GM19324 (cell line): ENCODE measurements around the gene PRKAG3.

Experiments
- ATAC-seq: cut with Tn5 transposase; IDR thresholded peaks from one replicate; pipeline ENCODE4 v1.9.1; 2021; ENCODE audit warnings: mild to moderate bottlenecking, moderate library complexity; ENCODE audit not compliant: unreplicated experiment, low FRiP score

Gene PRKAG3

GRCh38 chr2:218865396-218865795 is 33.8 kb upstream of the PRKAG3 start:
- no peak for ATAC-seq

DNA sequence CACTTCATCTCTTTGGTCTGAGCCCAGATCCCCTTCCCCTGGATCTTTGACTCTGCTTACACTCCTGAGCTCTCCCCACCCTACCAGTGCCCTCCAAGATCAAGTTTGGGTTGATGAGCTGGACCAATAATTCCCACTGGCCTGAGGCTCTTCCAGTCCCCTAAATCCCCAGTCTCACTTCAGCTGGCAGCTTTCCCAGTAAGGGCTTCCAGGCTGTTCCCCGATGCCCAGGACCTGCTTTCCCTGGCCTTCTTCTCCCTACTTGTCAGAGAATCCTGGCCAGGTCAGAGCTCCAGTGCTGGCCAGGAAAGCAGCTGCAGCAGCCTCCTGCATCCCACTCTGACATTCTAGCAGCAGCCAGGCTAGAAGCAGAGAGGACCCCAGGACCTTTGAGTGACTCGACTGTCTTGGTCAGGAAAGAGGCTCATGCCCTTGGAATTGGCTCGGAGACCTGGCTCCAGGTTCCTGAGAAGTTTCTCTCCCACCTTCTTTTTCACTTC is 31.5 kb upstream of the PRKAG3 start:
- ATAC-seq: no peak

DNA sequence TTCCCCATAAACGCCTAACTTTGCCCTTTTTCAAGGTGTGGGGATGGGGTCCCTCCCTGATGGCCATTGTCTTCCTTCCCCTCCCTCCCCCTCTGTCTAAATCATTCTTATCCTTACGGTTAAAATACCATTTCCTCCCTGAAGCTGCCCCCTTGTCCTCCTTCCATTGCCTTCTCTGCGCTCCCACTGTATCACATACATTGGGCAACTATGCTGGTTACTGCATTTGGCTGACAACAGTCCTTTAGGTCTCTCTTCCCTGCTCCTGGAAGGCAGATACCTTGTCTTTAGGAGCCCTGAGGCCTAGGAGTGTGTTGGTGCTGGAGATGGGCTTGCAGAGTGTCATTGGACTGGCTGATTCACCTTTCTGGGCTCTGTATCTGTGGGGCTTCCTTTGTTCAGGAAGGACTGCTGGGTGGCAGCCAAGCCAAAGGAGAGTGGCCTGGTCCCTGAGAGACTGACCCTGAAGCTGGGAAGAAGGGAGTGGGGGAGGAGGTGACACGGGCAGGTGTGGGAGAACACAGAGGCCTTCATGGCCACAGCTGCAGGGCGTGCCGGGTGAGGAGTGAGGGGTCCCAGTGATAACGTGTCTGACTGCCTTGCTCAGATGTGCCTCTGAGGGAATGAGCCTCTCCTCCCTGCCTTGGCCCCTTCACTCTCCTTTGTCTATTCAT is 30.2 kb upstream of the PRKAG3 start:
- ATAC-seq: no peak

- ATAC-seq: no peak
Measured at GRCh38 chr2:218860950-218861381, 29.4 kb upstream of the PRKAG3 start.

DNA sequence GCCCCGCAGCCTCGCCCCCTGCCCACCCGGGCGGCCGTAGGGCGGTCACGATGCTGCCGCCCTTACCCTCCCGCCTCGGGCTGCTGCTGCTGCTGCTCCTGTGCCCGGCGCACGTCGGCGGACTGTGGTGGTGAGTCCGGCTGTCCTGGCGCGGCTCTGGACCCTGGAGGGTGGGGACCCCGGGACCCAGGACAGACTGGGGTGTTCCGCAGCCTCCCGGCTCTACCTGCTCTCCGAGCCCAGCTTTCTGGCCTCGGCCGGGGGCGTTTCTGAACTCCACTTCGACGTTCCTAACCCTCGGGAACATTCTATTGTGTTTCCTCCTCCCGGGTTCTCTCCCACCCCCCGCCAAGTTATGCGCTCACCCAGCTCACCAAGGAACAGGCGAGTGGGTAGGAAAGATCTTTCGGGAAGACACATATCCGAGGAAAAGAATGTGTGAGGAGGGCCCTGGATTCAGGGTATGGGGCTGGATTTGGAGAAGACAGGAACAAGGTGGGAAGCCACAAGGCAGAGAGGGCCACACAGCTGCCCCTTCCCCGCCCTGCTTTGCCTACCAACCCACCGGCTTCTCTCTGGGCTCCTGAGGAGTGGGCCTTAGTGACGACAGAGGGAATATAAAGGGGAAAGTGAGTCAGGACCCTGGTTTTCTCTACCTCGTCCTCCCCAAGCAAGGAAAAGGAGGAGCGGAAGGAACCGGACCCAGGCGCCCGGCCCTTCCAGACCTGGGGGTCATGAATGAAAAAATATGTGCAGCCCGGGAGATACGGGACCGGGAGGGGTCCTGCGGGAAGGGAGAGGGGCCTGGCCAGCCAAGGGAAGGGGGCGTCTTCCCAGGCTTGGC is 28.6 kb upstream of the PRKAG3 start:
- no peak for ATAC-seq

DNA sequence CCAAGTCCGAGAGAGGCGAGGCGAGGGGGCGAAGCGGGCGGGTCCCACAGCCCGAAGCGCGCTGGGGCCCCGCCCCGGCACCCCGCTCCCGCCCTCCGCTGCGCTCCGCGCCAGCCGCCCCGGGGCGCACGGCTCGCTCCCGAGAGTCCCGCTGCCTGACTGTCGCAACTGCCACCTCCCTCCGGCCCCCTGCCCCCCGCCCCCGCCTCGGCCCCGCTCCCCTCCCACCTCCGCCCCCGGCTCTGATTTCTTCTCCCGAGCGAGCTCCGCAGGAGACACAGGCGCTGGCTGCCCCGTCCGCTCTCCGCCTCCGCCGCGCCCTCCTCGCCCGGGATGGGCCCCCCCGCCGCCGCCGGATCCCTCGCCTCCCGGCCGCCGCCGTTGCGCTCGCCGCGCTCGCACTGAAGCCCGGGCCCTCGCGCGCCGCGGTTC is 28.0 kb upstream of the PRKAG3 start, which contains the start of gene WNT6:
WNT6 (plus strand) TSS at position 250 of the 432 bp plus-strand sequence. CDS start 233 bp downstream, outside the sequence.
- no peak for ATAC-seq

- no peak for ATAC-seq
Measured at GRCh38 chr2:218858671-218859555, 27.3 kb upstream of the PRKAG3 start.

- ATAC-seq: no peak
Measured at GRCh38 chr2:218858138-218858445, 26.5 kb upstream of the PRKAG3 start.

GRCh38 chr2:218857371-218858137 is 26.0 kb upstream of the PRKAG3 start:
- no peak for ATAC-seq

- ATAC-seq: no peak
Measured at GRCh38 chr2:218856896-218857243, 25.3 kb upstream of the PRKAG3 start.

GRCh38 chr2:218856167-218856895 is 24.7 kb upstream of the PRKAG3 start:
- ATAC-seq: no peak

DNA sequence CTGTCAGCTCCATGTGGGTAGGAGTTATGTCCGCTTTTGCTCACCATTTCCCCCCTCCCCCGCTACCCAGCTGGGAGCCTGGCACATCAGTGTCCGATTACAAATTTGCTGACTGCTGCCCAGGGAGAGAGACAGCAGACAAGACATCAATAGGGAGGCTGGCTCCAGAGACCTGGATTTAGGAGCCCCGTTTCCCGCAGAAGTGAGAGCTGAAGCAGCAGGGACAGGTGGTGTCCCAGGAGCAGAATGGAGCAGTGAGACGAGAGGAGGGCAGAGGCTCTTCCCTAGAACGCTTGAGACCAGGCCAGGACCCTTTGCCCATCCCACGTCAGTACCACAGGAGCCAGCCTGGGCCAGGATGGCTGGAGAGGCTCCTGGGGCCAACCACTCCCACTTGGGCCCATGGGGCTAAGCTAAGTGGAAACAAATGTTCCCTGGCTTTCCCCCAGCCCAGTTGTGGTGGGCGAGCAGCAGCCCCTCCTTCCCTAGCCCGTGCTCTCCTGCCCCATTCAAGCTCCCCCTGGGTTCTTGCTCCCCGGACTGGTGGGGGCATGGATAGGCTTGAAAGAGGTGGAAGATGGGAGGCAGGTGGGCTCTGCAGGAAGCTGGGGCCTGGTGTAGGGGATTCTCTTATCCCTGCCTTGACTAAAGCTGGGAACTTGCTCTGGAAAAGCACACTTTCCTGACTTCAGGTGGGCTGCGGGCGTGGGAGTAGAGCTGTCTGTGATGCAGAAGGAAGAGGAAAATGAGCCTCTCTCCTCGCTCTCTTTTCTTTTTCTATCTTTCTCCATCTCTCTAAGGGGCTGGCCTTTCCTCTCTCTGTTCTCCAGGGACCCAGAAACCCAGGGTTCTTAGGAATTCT is 23.9 kb upstream of the PRKAG3 start:
- no peak for ATAC-seq

DNA sequence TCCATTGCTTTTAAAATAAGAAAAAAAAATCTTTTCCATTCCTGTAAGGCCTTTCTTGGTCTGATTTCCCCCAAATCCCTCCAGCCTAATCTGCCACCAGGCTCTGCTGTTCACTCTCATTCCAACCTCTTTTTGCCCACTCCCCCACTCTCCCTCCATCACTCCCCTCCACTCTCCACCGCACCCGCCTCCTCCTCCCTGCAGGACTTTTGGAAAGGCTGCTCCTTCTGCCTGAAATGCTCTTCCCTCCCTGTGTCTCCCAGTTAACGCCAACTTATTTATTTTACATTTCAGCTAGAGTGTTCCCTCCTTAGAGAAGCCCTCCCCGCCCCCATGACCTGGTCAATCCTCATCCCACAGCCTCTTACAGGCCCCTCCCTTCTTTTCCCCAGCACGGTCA is 23.3 kb upstream of the PRKAG3 start:
- ATAC-seq: no peak

DNA sequence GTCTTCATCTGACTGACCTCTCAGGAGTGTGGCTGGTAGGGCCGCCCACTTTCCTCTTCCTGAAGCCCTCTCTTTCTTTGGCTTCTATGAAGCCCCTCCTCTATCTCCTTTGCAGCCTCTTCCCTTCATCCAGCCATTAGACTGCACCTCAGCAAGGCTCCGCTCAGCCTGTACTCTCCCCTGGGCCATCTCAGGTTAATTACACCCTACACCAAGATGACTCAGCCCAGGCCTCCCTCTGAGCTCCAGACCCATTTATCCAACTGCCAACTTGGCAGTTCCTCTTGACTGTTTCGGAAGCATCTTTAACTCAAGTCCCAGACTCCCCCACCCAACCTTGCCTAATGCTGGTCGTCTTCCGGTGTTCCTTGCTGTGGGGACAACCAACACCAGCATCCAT is 22.2 kb upstream of the PRKAG3 start:
- no peak for ATAC-seq

- ATAC-seq: no peak
Measured at GRCh38 chr2:218852911-218853667, 21.5 kb upstream of the PRKAG3 start.

- ATAC-seq: no peak
Measured at GRCh38 chr2:218851286-218851685, 19.7 kb upstream of the PRKAG3 start.

GRCh38 chr2:218850796-218851195 is 19.2 kb upstream of the PRKAG3 start:
- no peak for ATAC-seq

GRCh38 chr2:218849721-218850120 is 18.1 kb upstream of the PRKAG3 start:
- no peak for ATAC-seq
